ENCODE measurements around the gene ZAR1.

- no peak for TF ChIP-seq USF1 (IDR thresholded peaks at IDR 0.05)
- no peak for TF ChIP-seq EP300 (IDR thresholded peaks at IDR 0.05; ENCODE audit: borderline replicate concordance)
- no peak for TF ChIP-seq MAX (IDR thresholded peaks at IDR 0.05)
- no peak for TF ChIP-seq YY1 (IDR thresholded peaks at IDR 0.05; ENCODE audit: low read depth)
- TF ChIP-seq CEBPB (IDR thresholded peaks at IDR 0.05) = no peak
- no peak for TF ChIP-seq RAD21 (IDR thresholded peaks at IDR 0.05; ENCODE audit: low read depth)
These were observed 27.7 kb upstream of the ZAR1 start for GRCh38 chr4:48462363-48462762.

Data from Ishikawa (cell line).